Mesendoderm (in vitro differentiated cells): Measurements from ENCODE around the gene TSPEAR.
"Not testable (repeated sequence)": the region's sequence is repeated elsewhere in the genome, so short reads cannot be mapped to it uniquely, and the experiment has no call there.

Experiments used
- DNase-seq: peaks from one replicate; pipeline ENCODE4 v3.0.0; 2013
- H2AK5ac ChIP-seq: 2 replicates; pipeline ENCODE4 v1.6.1; 2013; ENCODE audit warnings: low read length, inconsistent platforms
- H2BK120ac ChIP-seq: 2 replicates; pipeline ENCODE4 v1.6.1; 2013; ENCODE audit warnings: low read depth, mild to moderate bottlenecking, low read length, moderate library complexity, mixed read lengths
- H2BK15ac ChIP-seq: replicated peaks from 2 replicates; pipeline ENCODE4 v1.6.1; 2013; ENCODE audit warnings: low read depth, mild to moderate bottlenecking, moderate library complexity
- H2BK5ac ChIP-seq: 2 replicates; pipeline ENCODE4 v1.6.1; 2013; ENCODE audit warnings: low read length, inconsistent platforms
- H3K18ac ChIP-seq: 2 replicates; pipeline ENCODE4 v1.6.1; 2013; ENCODE audit warnings: mild to moderate bottlenecking, low read length, mixed read lengths
- H3K23ac ChIP-seq: one replicate; pipeline ENCODE4 v1.6.1; 2013; ENCODE audit warnings: low read length
- H3K27ac ChIP-seq: 2 replicates; pipeline ENCODE4 v1.5.1; 2013; ENCODE audit warnings: low read depth, mild to moderate bottlenecking, inconsistent platforms, low read length, moderate library complexity
- H3K27me3 ChIP-seq: 2 replicates; pipeline ENCODE4 v1.6.1; 2013; ENCODE audit warnings: low read length, control low read depth, mild to moderate bottlenecking, inconsistent platforms; ENCODE audit not compliant: insufficient read depth, poor library complexity
- H3K36me3 ChIP-seq: 2 replicates; pipeline ENCODE4 v1.6.1; 2013; ENCODE audit warnings: low read length, inconsistent platforms; ENCODE audit not compliant: control insufficient read depth, insufficient read depth
- H3K4ac ChIP-seq: one replicate; pipeline ENCODE4 v1.6.1; 2013; ENCODE audit warnings: low read depth, mild to moderate bottlenecking, low read length, moderate library complexity
- H3K4me1 ChIP-seq: 2 replicates; pipeline ENCODE4 v1.6.1; 2013; ENCODE audit warnings: low read depth, low read length, inconsistent platforms; ENCODE audit not compliant: control insufficient read depth
- H3K4me2 ChIP-seq: 2 replicates; pipeline ENCODE4 v1.6.1; 2013; ENCODE audit warnings: low read length
- H3K4me3 ChIP-seq: 2 replicates; pipeline ENCODE4 v1.5.1; 2013; ENCODE audit warnings: mild to moderate bottlenecking, low read length
- H3K56ac ChIP-seq: one replicate; pipeline ENCODE4 v1.6.1; 2013; ENCODE audit warnings: low read length
- H3K79me1 ChIP-seq: 2 replicates; pipeline ENCODE4 v1.6.1; 2013; ENCODE audit warnings: low read length, inconsistent platforms
- H3K79me2 ChIP-seq: 2 replicates; pipeline ENCODE4 v1.6.1; 2013; ENCODE audit warnings: mild to moderate bottlenecking, low read length; ENCODE audit not compliant: control insufficient read depth, insufficient read depth
- H3K9ac ChIP-seq: 2 replicates; pipeline ENCODE4 v1.6.1; 2013; ENCODE audit warnings: low read length, inconsistent platforms
- H4K5ac ChIP-seq: one replicate; pipeline ENCODE4 v1.6.1; 2013; ENCODE audit warnings: low read length
- H4K8ac ChIP-seq: one replicate; pipeline ENCODE4 v1.6.1; 2013; ENCODE audit warnings: low read depth, mild to moderate bottlenecking, control low read depth, low read length, moderate library complexity
- WGBS: extraction: QIAGEN DNeasy Blood & Tissue Kit; methylation state at CpG from one replicate; pipeline ENCODE4 v1.1.7; 2013; ENCODE audit warnings: low lambda C conversion rate, missing lambda C conversion rate; ENCODE audit not compliant: insufficient coverage; ENCODE audit errors: extremely low coverage; 5-methylcytosine and 5-hydroxymethylcytosine counted together

Gene TSPEAR

GRCh38 chr21:44564886-44565598 lies 146.3 kb downstream of the TSPEAR start:
- Histone ChIP-seq H4K8ac (no peak overlapping the region), H4K5ac (no peak overlapping the region), H2BK15ac (no peak overlapping the region), H3K56ac (no peak overlapping the region), H2BK5ac (no peak overlapping the region), H3K4ac (no peak overlapping the region), H3K4me3 (no peak overlapping the region), H3K23ac (no peak overlapping the region), H3K4me2 (no peak overlapping the region), H3K18ac (no peak overlapping the region), H3K27me3 (no peaks in the 10 kb centered on the region), H3K9ac (no peak overlapping the region), H3K36me3 (no peaks in the 10 kb centered on the region), H3K27ac (no peak overlapping the region), H2AK5ac (no peak overlapping the region), H3K4me1 (no peaks in the 10 kb centered on the region), H2BK120ac (no peak overlapping the region), H3K79me1 (no peaks in the 10 kb centered on the region), H3K79me2 (no peaks in the 10 kb centered on the region)
- no peak for DNase-seq
- WGBS: no CpG with 5 or more reads among the region's 1 CpG

- Histone ChIP-seq H2BK5ac (no peak overlapping the region), H3K4me2 (no peak overlapping the region), H3K4ac (no peak overlapping the region), H3K9ac (no peak overlapping the region), H3K27ac (no peak overlapping the region), H3K79me2 (no peaks in the 10 kb centered on the region), H2BK120ac (no peak overlapping the region), H3K56ac (no peak overlapping the region), H2AK5ac (no peak overlapping the region), H3K27me3 (no peaks in the 10 kb centered on the region), H4K5ac (no peak overlapping the region), H3K79me1 (no peaks in the 10 kb centered on the region), H3K23ac (no peak overlapping the region), H3K18ac (no peak overlapping the region), H3K4me3 (no peak overlapping the region), H3K36me3 (no peaks in the 10 kb centered on the region), H2BK15ac (no peak overlapping the region), H3K4me1 (no peaks in the 10 kb centered on the region), H4K8ac (no peak overlapping the region)
- WGBS: no CpG with 5 or more reads among the region's 1 CpG
- DNase-seq: no peak
Observed at GRCh38 chr21:44564099-44564498, 147.3 kb downstream of the TSPEAR start.

GRCh38 chr21:44558695-44559094 lies 152.7 kb downstream of the TSPEAR start, which contains the start of gene KRTAP10-3:
Gene KRTAP10-3 (minus strand): TSS chr21:44558795. CDS start chr21:44558715, 80 bp downstream.
- Histone ChIP-seq H3K23ac (no peak within 1 kb of the TSS), H3K18ac (no peak within 1 kb of the TSS), H2BK5ac (no peak within 1 kb of the TSS), H3K79me2 (no peaks in the 10 kb centered on the region), H3K36me3 (no peaks in the 10 kb centered on the region), H3K4me3 (no peak within 1 kb of the TSS), H3K4ac (no peak within 1 kb of the TSS), H3K4me1 (no peaks in the 10 kb centered on the region), H2AK5ac (no peak within 1 kb of the TSS), H4K8ac (no peak within 1 kb of the TSS), H3K56ac (no peak within 1 kb of the TSS), H2BK120ac (no peak within 1 kb of the TSS), H3K4me2 (no peak within 1 kb of the TSS), H3K27ac (no peak within 1 kb of the TSS), H3K79me1 (no peaks in the 10 kb centered on the region), H4K5ac (no peak within 1 kb of the TSS), H2BK15ac (no peak within 1 kb of the TSS), H3K9ac (no peak within 1 kb of the TSS), H3K27me3 (no peaks in the 10 kb centered on the region)
- no peak for DNase-seq
- WGBS: no CpG with 5 or more reads among the region's 5 CpGs

- H3K79me2 ChIP-seq, H4K8ac ChIP-seq, H3K4me1 ChIP-seq, H3K36me3 ChIP-seq, H3K27ac ChIP-seq, H3K27me3 ChIP-seq, H3K9ac ChIP-seq, H3K79me1 ChIP-seq, H2AK5ac ChIP-seq, H2BK15ac ChIP-seq, H3K4me2 ChIP-seq, H3K23ac ChIP-seq, H3K4me3 ChIP-seq, H2BK120ac ChIP-seq, H3K18ac ChIP-seq, H3K56ac ChIP-seq, H3K4ac ChIP-seq, DNase-seq, H2BK5ac ChIP-seq, H4K5ac ChIP-seq: not testable (repeated sequence)
- WGBS: no CpG with 5 or more reads among the region's 10 CpGs
Observed at GRCh38 chr21:44558329-44558675, 153.1 kb downstream of the TSPEAR start.

GRCh38 chr21:44557491-44558328 lies 153.7 kb downstream of the TSPEAR start:
- Histone ChIP-seq H3K79me1 (no peaks in the 10 kb centered on the region), H3K36me3 (no peaks in the 10 kb centered on the region), H3K79me2 (no peaks in the 10 kb centered on the region), H3K4ac (no peak overlapping the region), H4K8ac (no peak overlapping the region), H4K5ac (no peak overlapping the region), H3K4me3 (no peak overlapping the region), H3K18ac (no peak overlapping the region), H2AK5ac (no peak overlapping the region), H3K56ac (no peak overlapping the region), H3K27me3 (no peaks in the 10 kb centered on the region), H3K4me2 (no peak overlapping the region), H2BK5ac (no peak overlapping the region), H3K23ac (no peak overlapping the region), H3K27ac (no peak overlapping the region), H2BK120ac (no peak overlapping the region), H3K9ac (no peak overlapping the region), H2BK15ac (no peak overlapping the region), H3K4me1 (no peaks in the 10 kb centered on the region)
- no peak for DNase-seq
- WGBS: no CpG with 5 or more reads among the region's 30 CpGs
